Measurements from ENCODE around the gene KRTAP13-2. TPM values are rescaled to one million over a fixed set of nuclear protein-coding genes. Genes with fewer than 3 reads are reported as not detected.

Gene KRTAP13-2
- total RNA-seq, 1 donor from 2014 or later: not detected

- TF ChIP-seq CTCF (IDR thresholded peaks at IDR 0.05; ENCODE audit: partially characterized antibody, unreplicated experiment): no peak
These were observed 23.6 kb downstream of the KRTAP13-2 start, which contains the start of gene KRTAP23-1 for GRCh38 chr21:30348506-30348905. Gene KRTAP23-1, minus strand, starts transcription at chr21:30348606. Its CDS starts 0 bp downstream, at chr21:30348606.

GRCh38 chr21:30345014-30345413 lies 27.1 kb downstream of the KRTAP13-2 start:
- Mint-ChIP-seq H3K9me3 (ENCODE audit: unreplicated experiment) (peaks cover 2% of the 10 kb centered on the region), H3K4me3 (ENCODE audit: unreplicated experiment) (no peak overlapping the region), H3K27me3 (ENCODE audit: unreplicated experiment) (no peaks in the 10 kb centered on the region), H3K36me3 (ENCODE audit: unreplicated experiment) (peaks cover 13% of the 10 kb centered on the region), H3K4me1 (ENCODE audit: low read depth, unreplicated experiment) (no peaks in the 10 kb centered on the region), H3K27ac (ENCODE audit: unreplicated experiment) (no peak overlapping the region)
- DNase-seq: no peak
- TF ChIP-seq CTCF (IDR thresholded peaks at IDR 0.05; ENCODE audit: partially characterized antibody, unreplicated experiment): no peak

More at GRCh38 chr21:30348506-30348905, 23.6 kb downstream of the KRTAP13-2 start, which contains the start of gene KRTAP23-1:
- Mint-ChIP-seq H3K4me1 (ENCODE audit: low read depth, unreplicated experiment) (no peaks in the 10 kb centered on the region), H3K4me3 (ENCODE audit: unreplicated experiment) (no peak within 1 kb of the TSS), H3K36me3 (ENCODE audit: unreplicated experiment) (peaks cover 13% of the 10 kb centered on the region), H3K27ac (ENCODE audit: unreplicated experiment) (no peak within 1 kb of the TSS), H3K27me3 (ENCODE audit: unreplicated experiment) (no peaks in the 10 kb centered on the region), H3K9me3 (ENCODE audit: unreplicated experiment) (peaks cover 2% of the 10 kb centered on the region)
- DNase-seq: no peak

GRCh38 chr21:30340714-30341573 lies 31.1 kb downstream of the KRTAP13-2 start:
- H3K27me3 Mint-ChIP-seq (ENCODE audit: unreplicated experiment): no peaks in the 10 kb centered on the region
- peak; percentile 99 for TF ChIP-seq CTCF (IDR thresholded peaks at IDR 0.05; ENCODE audit: partially characterized antibody, unreplicated experiment)
- H3K9me3 Mint-ChIP-seq (ENCODE audit: unreplicated experiment): no peaks in the 10 kb centered on the region
- H3K4me1 Mint-ChIP-seq (ENCODE audit: low read depth, unreplicated experiment): no peaks in the 10 kb centered on the region
- H3K36me3 Mint-ChIP-seq (ENCODE audit: unreplicated experiment): peaks cover 10% of the 10 kb centered on the region
- H3K4me3 Mint-ChIP-seq (ENCODE audit: unreplicated experiment): no peak overlapping the region
- no peak overlapping the region for H3K27ac Mint-ChIP-seq (ENCODE audit: unreplicated experiment)
- peak; percentile 61 for DNase-seq

- H3K27ac Mint-ChIP-seq (ENCODE audit: unreplicated experiment): no peak overlapping the region
- H3K9me3 Mint-ChIP-seq (ENCODE audit: unreplicated experiment): no peaks in the 10 kb centered on the region
- DNase-seq: no peak
- H3K4me3 Mint-ChIP-seq (ENCODE audit: unreplicated experiment): no peak overlapping the region
- no peaks in the 10 kb centered on the region for H3K4me1 Mint-ChIP-seq (ENCODE audit: low read depth, unreplicated experiment)
- no peak for TF ChIP-seq CTCF (IDR thresholded peaks at IDR 0.05; ENCODE audit: partially characterized antibody, unreplicated experiment)
- H3K27me3 Mint-ChIP-seq (ENCODE audit: unreplicated experiment): no peaks in the 10 kb centered on the region
- H3K36me3 Mint-ChIP-seq (ENCODE audit: unreplicated experiment): no peaks in the 10 kb centered on the region
These were observed 33.4 kb downstream of the KRTAP13-2 start for GRCh38 chr21:30338717-30339116.

GRCh38 chr21:30337772-30338171 lies 34.3 kb downstream of the KRTAP13-2 start:
- Mint-ChIP-seq H3K4me3 (ENCODE audit: unreplicated experiment) (no peak overlapping the region), H3K36me3 (ENCODE audit: unreplicated experiment) (no peaks in the 10 kb centered on the region), H3K9me3 (ENCODE audit: unreplicated experiment) (no peaks in the 10 kb centered on the region), H3K4me1 (ENCODE audit: low read depth, unreplicated experiment) (no peaks in the 10 kb centered on the region), H3K27ac (ENCODE audit: unreplicated experiment) (no peak overlapping the region), H3K27me3 (ENCODE audit: unreplicated experiment) (no peaks in the 10 kb centered on the region)
- TF ChIP-seq CTCF (IDR thresholded peaks at IDR 0.05; ENCODE audit: partially characterized antibody, unreplicated experiment): no peak
- no peak for DNase-seq
